Muscle of arm (tissue), 14 donors: ENCODE results near the gene PXYLP1. TPM values are rescaled to one million over a fixed set of nuclear protein-coding genes. Genes with fewer than 3 reads are reported as not detected.
"Not testable (repeated sequence)": the region's sequence is repeated elsewhere in the genome, so short reads cannot be mapped to it uniquely, and the experiment has no call there.

Source experiments
- DNase-seq: peaks from one replicate; pipeline ENCODE4 v3.0.0-alpha.2; 2013
- long read RNA-seq, 11 donors: transcript quantifications; one replicate each; lab custom pipeline, GENCODE V29; 2026
- polyA plus RNA-seq, 12 donors: library from polyadenylated mRNA; unstranded; fragments of 120-200 nt; gene quantifications; one replicate each; pipeline ENCODE4 v1.2.1, GENCODE V29; 2013; ENCODE audit not compliant: insufficient read length in 12 of 12

PXYLP1 gene, protein sequence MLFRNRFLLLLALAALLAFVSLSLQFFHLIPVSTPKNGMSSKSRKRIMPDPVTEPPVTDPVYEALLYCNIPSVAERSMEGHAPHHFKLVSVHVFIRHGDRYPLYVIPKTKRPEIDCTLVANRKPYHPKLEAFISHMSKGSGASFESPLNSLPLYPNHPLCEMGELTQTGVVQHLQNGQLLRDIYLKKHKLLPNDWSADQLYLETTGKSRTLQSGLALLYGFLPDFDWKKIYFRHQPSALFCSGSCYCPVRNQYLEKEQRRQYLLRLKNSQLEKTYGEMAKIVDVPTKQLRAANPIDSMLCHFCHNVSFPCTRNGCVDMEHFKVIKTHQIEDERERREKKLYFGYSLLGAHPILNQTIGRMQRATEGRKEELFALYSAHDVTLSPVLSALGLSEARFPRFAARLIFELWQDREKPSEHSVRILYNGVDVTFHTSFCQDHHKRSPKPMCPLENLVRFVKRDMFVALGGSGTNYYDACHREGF
- 10 to 100 TPM in 11 of 12 donors, not detected in 1; 12.6 to 33.9 (median 20.0) TPM for polyA plus RNA-seq
- long read RNA-seq, donor 1, transcript PXYLP1-201 (6 exons, 3,281 nt): major isoform, 5 of 6 reads
- long read RNA-seq, donor 1, partial matches to known transcripts: 0 of 6 reads
- long read RNA-seq, donor 1, other reads (novel, unspliced or antisense): 0 of 6 reads
- long read RNA-seq, donor 2, transcript PXYLP1-201 (6 exons, 3,281 nt): major isoform, 7 of 7 reads
- long read RNA-seq, donor 2, partial matches to known transcripts: 0 of 7 reads
- long read RNA-seq, donor 2, other reads (novel, unspliced or antisense): 0 of 7 reads
- long read RNA-seq, donor 3, partial matches to known transcripts: 0 of 2 reads
- long read RNA-seq, donor 3, other reads (novel, unspliced or antisense): 0 of 2 reads
- long read RNA-seq, donor 4, partial matches to known transcripts: 0 of 1 reads
- long read RNA-seq, donor 4, other reads (novel, unspliced or antisense): 0 of 1 reads
- long read RNA-seq, donor 5, full-length matches to known transcripts: 9 of 9 reads
- long read RNA-seq, donor 5, partial matches to known transcripts: 0 of 9 reads
- long read RNA-seq, donor 5, other reads (novel, unspliced or antisense): 0 of 9 reads
- long read RNA-seq, donor 6, transcript PXYLP1-201 (6 exons, 3,281 nt): major isoform, 6 of 7 reads
- long read RNA-seq, donor 6, partial matches to known transcripts: 0 of 7 reads
- long read RNA-seq, donor 6, other reads (novel, unspliced or antisense): 0 of 7 reads
- long read RNA-seq, donor 7, partial matches to known transcripts: 0 of 3 reads
- long read RNA-seq, donor 7, other reads (novel, unspliced or antisense): 0 of 3 reads
- long read RNA-seq, donor 8, transcript PXYLP1-201 (6 exons, 3,281 nt): major isoform, 5 of 5 reads
- long read RNA-seq, donor 8, partial matches to known transcripts: 0 of 5 reads
- long read RNA-seq, donor 8, other reads (novel, unspliced or antisense): 0 of 5 reads
- long read RNA-seq, donor 9, partial matches to known transcripts: 14 of 16 reads
- long read RNA-seq, donor 9, other reads (novel, unspliced or antisense): 0 of 16 reads
- long read RNA-seq, donor 10, transcript PXYLP1-201 (6 exons, 3,281 nt): major isoform, 7 of 7 reads
- long read RNA-seq, donor 10, partial matches to known transcripts: 0 of 7 reads
- long read RNA-seq, donor 10, other reads (novel, unspliced or antisense): 0 of 7 reads
- long read RNA-seq, donor 11, partial matches to known transcripts: 0 of 2 reads
- long read RNA-seq, donor 11, other reads (novel, unspliced or antisense): 0 of 2 reads

DNA sequence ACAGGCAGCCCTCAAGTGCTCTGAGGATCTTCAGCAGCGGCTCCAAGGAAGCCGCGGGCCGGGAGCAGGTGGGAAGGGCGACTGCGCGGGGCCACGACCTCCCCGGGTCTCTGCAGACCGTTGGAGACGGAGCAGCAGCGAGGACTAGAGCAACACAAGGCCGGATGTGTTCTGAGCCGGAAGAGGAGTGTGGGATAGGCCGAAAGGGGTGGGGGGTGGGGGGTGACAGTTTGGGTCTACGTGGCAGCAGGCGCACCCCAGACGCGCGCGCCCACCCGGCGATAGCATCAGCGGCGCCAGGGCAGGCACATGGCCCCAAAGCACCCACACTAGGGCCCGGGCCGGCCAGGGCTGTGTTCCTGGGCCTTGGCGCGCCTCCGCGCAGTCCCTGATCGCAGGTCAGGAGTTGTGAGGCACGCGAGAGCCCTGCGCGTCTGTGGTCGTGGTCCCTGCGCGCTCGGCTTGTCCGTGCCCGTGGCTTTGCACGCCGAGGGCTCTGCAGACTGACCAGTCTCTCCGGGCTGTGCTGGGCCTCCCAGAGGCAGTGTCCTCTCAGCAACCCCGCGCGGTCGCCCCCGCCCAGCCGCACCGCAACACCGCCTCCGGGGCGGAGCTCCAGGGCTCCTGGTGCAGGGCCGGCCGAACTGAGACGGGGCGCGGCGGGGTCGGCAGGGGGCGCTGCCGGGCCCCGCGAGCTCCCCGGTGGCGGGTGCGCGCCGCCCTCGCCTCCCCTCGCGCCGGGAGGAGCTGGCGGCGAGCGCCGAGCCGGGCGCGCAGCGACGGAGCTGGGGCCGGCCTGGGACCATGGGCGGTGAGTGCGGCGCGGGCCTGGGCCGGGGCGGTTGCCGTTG lies at the start of gene PXYLP1:
TSS of gene PXYLP1 (plus strand) at position 725 of the 851 bp plus-strand sequence. CDS start 28,351 bp downstream, outside the sequence.
- peak; percentile 91 for DNase-seq

GRCh38 chr3:141183606-141184005 lies 48.0 kb upstream of the PXYLP1 start:
- no peak for DNase-seq

DNA sequence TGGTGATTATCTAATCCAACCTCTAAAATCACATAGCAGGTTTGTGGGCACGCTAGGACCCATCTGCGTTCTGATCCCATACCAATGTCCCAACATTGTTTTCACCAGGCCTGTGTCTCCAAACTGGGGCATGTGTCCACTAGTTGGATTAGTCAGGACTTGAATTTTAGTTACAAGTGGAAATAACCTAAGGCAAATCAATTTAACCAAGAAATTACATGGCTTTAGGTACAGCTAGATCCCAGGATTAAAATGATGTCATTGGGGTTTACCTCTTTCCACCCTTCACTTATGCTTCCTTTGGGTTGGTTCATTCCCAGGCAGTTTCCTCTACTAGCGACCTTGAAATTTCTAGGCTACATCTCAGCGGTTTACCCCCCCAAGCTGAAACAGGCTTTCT lies 47.2 kb upstream of the PXYLP1 start:
- DNase-seq: no peak

- DNase-seq: no peak
Measured at GRCh38 chr3:141191097-141191749, 40.4 kb upstream of the PXYLP1 start.

GRCh38 chr3:141192345-141192744 lies 39.3 kb upstream of the PXYLP1 start:
- DNase-seq: peak; percentile 97

DNA sequence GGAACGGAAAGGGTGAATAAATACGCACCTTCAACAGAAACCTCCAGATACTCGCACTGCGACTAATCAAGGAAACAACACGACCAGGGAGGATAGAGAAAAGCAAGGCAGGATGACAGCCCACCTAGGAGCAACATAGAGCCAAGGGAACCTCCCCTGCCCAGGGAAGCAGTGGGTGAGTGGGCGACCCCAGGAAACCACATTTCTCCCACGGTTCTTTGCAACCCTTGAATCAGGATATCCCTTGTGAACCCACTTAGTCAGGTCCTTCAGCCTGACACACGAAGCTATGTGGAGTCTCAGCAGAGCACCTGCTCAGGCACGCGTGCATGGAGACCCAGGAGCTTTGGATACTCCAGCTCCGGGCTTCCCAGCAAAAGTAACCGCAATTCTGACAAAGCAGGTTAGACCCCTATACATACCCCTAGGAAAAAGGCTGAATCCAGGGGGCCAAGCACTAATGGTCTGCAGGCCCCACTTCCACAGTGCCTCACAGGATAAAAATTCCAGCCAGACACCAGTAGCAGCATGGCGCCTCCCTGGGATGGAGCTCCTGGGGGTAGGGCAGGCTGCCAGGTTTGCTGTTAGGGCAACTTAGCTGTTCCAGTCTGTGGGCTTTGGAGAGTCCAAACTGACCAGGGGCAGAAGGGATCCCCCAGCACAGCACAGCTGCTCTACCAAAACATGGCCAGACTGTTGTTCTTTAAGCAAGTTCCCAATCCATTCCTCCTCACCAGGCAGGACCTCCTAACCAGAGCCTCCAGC lies 38.4 kb upstream of the PXYLP1 start:
- no peak for DNase-seq

DNA sequence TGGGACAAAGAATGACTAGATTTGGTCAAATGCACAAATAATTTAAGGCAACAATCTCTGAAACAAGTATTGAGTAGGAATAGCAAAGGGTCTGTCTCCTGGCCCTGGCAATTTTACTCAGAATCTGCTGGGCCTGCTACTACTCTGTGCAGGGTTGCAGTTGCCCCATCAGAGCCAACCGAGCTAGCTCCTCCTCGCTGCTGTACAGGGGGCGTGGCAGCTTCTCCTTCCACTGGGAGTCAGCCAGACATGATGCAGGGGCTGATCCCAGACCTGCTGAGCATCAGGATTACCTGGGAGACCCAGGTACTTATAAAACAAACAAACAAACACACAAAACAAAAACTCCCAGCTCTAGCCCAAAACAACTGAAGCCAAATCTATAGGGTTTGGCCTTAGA lies 30.5 kb upstream of the PXYLP1 start:
- DNase-seq: no peak

DNA sequence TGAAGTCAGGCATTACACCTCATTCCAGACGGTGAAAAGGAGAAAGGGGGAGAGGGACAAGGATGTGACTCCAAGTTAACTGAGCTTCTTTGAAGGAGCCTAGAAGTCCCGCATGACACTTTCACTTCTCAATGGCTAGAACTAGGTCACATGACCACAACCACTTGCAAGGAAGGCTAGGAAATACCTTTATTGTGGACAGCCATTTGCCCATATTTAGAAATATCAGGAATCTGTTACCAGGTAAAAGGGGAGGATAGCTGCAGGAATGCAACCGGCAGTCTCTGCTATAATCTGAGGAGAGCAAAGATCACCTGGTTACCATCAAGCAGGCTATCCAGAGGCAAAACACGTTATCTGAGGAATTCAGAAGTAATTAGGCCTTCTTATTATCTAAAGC lies 28.9 kb upstream of the PXYLP1 start:
- no peak for DNase-seq

DNA sequence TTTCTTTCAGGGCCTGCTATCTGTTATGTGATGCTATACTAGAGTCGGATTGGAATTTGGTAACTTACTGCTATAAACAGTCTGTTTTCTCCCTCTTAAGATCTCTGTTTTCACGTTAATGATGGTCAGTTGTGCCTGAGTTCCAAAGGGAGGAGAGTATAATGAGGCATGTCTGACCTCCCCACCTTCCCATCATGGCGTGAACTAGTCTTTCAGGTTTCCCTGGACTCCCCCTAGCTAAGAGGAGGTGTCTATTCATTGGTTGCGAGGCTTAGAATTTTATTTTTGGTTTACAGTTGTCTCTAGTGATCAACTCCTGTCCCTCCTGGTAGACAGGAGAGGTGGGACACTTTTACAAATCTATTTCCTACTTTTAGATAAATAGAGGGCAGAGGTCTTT lies 27.8 kb upstream of the PXYLP1 start:
- no peak for DNase-seq

DNA sequence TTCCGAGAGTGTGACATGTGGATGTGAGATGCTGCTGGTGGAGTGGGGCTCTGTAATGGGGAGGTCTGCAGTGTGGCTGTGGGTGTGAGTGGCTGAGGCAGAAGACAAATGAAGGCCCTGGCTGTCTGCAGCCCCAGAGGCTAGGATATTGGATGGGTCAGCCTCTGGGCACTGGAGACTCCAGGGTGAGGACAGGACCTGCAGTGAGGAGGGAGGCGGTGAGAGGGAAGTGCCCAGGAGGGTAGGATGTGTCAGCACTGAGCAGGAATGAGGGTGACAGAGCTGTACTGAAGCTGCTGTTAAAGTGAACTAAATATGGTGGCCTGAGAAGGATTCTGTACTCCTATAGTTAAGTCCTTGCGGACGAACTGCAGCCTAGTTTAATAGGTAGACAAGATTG lies 27.3 kb upstream of the PXYLP1 start:
- DNase-seq: no peak

DNA sequence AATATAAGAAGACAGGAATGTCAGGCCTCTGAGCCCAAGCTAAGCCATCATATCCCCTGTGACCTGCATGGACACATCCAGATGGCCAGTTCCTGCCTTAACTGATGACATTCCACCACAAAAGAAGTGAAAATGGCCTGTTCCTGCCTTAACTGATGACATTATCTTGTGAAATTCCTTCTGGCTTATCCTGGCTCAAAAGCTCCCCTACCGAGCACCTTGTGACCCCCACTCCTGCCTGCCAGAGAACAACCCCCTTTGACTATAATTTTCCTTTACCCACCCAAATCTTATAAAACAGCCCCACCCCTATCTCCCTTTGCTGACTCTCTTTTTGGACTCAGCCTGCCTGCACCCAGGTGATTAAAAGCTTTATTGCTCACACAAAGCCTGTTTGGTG lies 20.3 kb upstream of the PXYLP1 start:
- not testable (repeated sequence) for DNase-seq

GRCh38 chr3:141212101-141212500 lies 19.5 kb upstream of the PXYLP1 start:
- DNase-seq: no peak

- DNase-seq: no peak
Measured at GRCh38 chr3:141212555-141212954, 19.1 kb upstream of the PXYLP1 start.

- no peak for DNase-seq
Measured at GRCh38 chr3:141216975-141217374, 14.7 kb upstream of the PXYLP1 start.

DNA sequence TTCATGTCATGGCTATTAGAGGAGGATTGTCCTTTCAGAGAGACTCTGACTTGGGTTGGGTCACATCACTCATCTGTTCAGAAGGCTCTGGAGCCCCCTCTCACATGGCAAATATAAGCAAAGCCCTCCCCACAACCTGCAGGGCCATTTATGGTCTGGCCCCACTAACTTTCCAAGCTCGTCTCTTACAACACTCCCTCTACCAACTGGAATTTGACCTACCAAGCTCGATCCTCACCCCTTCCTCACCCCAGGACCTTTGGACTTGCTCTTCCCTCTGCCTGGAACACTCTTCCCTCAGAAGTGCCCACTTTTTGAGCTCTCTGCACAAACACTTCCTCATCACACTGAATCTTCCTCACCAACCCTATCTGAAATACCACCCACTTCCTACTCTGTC lies 14.2 kb upstream of the PXYLP1 start:
- no peak for DNase-seq

DNA sequence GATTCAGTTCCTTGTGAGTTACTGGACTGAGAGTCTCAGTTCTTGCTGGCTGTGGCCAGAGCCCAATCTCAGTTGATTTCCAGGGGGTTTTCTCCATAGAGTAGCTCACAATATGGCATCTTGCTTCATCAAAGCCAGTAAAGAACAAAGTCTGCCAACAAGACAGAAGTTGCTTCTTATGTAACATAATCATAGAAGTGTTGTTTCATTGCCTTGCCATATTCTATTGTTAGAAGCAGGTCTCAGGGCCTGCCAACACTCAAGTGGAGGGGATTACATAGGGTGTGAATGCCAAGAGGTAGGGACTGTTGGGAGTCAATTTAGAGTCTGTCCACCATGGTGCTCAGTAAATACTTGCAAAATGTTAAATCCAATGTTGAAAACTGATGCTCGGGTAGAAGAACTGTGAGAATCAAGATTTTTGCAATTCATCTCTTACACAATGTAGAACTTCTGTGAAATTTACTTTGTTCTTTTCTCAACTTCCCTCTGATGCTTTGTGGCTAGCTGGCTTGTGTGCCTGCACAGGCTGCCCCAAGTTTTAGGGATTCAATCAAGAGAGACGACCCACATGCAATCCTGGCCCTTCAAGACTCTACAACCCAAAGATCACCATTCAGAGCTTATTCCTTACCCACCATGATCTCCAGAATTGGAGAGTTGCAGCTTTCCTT lies 13.3 kb upstream of the PXYLP1 start:
- DNase-seq: no peak

DNA sequence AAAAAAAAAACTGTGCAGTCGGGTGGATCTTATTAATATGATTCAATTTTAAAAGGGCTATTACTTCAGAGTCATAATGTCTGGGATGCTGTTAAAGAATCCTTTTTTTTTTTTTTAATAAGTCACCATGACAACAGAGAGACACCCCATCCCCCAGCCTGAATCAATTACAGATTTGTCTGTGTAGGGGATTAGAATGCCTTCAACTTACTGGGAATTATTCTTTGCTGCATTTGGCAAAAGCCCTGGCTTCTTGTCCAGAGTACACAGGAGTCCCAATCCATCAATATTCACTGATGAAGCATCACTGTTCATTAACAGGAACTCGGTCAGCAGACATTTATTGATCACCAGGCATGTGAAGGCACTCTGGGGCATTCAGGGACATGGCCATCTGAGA lies 12.7 kb upstream of the PXYLP1 start:
- DNase-seq: no peak

DNA sequence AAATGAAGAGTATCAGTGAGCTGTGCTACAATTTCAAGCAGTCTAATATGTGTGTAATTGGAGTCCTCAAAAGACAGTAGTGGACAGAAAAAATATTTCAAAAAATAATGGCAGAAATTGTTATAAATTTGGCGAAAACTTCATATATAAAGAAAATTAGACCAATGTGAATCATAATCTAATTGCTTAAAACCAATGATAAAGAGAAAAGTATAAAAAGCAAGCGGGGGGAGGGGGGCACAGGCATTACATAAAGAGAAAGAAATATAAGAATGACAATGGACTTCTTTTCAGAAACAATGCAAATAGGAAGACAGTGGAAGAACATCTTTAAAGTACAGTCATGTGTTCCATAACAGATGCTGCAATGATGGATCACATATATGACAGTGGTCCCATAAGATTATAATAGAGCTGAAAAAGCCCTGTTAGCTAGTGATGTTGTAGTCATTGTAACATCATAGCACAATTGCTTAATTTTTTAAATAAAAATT lies 7.9 kb upstream of the PXYLP1 start:
- no peak for DNase-seq
